Hematopoietic multipotent progenitor cell (in vitro differentiated cells): ENCODE results near the gene GSE1. TPM values are rescaled to one million over a fixed set of nuclear protein-coding genes. Genes with fewer than 3 reads are reported as not detected.
A peak's percentile ranks its signal among the peaks of the same experiment; 100 is the strongest.

Source experiments
- DNase-seq, 3 donors: peaks; one replicate each; pipeline ENCODE4 v3.0.0-alpha.2; 2011 to 2015; ENCODE audit warnings: low read depth in 2 of 3, low spot score in 2 of 3
- total RNA-seq: library from RNA; depleted of rRNA; stranded (reverse); fragments of >200 nt; gene quantifications from one replicate; pipeline ENCODE4 v1.2.3, GENCODE V29; 2012

Gene GSE1
- total RNA-seq, 1 donor: 112 TPM

DNA sequence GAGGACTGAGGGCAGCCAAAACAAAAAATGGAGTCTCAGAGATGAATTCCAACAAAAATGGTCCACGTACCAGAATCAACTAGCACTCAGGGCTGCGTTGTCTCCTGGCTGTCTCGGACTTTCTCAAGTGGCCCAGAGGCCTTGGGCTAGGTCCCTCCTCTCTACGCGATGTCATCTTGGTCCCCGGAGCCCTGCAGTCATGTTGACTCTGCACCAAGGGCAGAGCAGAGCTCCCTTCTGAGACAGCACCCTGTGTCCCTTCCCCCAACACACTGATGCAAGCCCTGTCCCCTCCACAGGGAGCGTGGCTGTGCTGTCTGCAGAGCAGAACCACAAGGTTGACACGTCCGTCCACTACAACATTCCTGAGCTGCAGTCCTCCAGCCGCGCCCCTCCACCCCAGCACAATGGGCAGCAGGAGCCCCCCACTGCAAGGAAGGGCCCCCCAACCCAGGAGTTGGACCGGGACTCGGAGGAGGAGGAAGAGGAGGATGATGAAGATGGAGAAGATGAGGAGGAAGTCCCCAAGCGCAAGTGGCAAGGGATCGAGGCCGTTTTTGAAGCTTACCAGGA, 54.8 kb downstream of the GSE1 start:
- no peak for DNase-seq

DNA sequence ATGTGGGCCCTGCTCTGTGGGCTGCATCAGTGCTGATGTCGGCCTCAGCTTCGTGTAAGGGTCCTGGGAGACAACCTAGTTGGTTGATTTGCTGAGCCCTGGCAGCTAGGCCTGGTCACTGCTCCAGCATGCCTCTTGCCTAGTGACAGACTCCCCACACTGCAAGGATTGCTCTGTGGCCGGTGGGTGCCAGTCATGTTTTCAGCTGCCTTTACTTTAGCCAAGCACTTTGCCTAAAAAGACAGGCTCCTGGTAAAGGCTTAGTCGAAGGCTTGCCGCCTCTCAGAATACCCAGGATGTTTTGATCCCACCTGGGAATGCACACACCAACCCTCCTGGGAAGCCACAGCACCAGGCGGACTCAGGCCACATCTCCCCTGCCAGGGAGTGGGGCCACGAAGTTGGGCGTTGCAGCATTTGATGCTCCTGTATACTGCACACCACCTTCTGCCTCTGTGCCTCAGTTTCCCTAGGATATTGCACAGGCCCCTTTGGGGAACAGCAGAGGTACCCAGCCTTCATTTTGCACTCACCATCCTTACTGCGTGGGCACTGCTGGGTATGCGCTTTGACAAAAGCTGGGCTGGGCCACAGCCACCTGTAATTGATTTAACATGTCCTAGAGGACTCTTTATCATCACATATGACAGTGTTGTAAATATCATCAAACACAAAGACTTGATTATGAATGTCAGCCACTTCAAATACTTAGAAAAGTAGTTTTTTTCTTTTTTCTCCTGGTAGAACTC, 55.7 kb downstream of the GSE1 start:
- DNase-seq: no peak

DNA sequence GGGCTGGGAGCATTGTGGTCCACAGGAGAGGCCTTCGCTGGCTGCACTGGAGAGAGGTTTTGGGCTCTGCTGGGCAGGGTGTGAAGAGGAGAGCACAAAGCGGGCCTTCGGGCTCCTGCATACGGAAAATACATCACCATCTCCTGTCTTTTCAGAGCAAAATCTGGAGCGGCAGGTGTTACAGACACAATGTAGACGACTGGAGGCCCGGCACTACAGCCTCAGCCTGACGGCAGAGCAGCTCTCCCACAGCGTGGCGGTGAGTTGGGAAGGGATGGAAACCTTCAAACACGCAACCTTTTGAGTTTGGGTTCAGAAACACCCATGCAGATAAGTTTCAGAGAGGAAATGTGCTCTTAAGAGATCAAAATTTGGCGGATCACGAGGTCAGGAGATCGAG, 57.7 kb downstream of the GSE1 start:
- DNase-seq: no peak

DNA sequence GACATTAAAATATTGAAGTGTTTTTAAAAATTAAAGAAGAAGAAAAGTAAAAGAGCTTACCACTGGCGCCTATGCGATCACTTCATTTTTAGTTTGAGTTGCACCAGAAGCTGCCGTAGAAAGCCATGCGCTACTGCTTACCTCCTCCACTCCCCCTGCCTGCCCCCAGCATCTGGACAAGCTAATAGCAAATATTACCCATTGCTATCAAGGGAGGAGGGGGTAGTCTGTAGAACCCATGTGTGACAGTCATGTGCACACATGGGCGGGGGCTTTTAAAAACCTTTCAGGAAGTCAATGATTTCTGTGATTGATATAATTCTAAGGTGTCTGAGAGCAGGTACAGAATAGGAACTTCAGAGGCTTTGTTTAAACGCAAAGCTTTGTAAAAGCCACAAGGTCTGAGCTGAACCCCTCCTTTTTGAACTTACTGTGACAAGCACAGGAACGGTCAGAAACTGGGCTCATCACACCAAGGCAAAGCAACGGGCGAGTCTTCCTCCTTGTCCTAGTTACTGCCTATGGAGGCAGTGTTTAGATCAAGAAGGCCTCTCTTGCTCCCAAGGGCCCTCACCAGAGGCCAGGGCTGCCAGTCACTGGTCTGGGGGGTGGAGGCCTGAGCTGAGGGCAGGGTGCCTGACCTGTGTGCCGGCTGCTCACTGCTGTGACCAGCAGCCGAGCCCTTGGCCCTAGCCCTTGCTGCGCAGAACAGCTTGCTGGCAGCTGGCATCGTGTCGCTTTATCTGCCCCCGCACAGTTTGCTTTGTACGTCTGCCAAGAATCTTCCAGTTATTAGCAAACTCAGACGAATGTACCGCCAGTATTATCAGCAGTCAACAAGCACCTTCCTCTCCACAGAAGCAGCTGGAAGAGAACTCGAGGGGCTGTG, 60.7 kb downstream of the GSE1 start:
- DNase-seq: peak in 1 of 3 donors; percentile 22

DNA sequence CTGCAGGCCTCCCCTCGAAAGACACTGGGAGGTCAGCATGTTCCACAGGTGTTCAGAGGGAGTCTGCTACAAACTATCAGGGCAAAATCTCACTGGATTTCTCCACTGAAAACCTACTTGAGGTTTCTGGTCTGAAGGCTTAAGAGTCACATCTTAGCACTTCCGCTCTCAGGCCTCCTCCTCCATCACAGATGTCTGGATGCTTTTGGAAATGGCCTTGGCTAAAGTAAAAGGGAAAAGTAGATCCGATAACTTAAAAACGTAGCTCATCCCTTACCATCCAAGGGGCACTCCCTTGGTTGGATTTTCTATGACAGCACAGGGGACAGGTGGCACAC, 61.3 kb downstream of the GSE1 start:
- DNase-seq: no peak

DNA sequence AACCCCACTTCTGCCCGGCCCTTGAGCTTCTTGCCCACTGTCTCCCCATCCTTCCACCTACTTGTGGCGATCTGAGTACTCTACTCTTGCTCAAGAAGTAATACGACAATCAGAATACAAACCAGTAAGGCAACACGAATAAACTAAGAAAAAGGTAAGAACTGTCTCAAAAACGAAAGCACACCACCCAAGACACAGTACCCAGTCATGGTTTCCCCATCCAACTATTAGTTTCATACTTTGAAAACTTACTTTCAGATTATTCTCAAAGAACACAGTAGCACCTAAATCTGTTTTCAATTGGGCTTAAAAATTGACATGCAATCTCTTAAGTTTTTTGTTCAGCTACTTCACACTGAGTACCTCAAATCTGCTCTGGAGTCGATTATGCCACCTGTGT, 61.7 kb downstream of the GSE1 start:
- DNase-seq: no peak

DNA sequence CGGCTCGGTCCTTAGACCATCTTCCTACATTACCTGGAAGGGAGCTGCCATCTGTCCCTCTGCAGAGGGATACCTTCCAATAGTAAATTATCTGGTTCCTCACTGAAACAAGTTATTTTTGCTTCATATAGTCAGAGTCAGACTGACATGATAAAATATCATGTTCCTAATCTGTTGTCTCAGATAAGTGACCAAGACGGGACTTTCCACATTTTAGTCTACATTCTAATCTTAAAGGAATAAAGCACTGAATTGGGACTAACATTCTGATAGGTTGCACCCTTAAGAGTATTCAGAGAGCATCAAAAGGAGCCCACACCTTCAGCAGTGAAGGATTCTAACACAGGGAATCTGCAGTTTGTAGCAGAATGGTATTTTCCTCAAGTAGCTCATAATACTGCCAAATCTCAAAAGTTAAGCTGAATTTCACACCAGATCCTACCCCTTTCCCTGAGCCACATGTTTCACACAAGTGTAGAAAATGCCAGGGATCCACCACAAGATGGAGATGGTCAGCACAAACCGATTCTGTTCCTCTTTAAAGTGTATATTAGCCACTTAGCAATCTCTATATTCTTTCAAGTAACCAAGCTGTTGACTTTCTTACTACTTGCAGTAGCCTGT, 62.2 kb downstream of the GSE1 start:
- peak in 1 of 3 donors; percentile 54 for DNase-seq

DNA sequence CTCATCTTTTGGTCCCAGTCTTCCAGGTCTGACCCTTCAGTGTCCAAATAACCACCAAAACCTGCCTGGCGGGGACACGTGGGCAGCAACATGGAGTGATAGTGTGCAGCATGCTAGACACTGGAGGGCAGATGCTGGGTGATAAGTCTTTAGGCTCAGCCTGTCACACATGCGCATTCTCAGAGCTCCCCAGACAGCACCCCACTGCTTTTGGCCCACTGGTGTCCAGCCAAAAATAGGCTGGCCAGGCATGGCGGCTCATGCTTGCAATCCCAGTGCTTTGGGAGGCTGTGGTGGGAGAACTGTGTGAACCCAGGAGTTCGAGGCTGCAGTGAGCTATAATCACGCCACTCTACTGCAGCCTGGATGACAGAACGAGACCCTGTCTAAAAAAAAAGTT, 63.3 kb downstream of the GSE1 start:
- no peak for DNase-seq

DNA sequence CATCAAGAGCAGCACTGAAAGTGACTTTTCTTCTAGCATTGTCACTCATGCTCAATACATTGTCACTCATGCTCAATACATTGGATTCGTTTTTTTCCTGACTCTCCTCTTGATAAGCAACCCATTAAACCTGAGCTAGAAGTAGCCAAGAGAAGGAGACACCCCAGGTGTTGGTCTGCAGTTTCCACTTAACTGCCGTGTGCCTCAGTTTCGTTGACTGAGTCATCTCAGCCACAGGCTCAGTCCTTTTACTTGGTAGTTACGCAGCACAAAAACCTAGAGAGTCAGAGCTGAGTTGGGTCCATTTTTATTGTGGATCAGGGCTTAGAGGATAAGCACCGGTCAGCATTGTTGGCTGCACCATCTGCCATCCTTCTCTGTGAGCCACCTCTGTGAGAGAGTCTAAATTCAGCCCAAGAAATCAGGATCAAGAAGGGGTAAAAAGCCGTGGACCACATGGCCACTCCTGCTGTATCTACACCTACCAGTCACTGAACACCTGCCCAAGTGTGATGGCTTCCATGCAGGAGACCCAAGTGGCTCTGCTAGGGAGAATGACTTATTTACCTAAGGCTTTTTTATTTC, 64.4 kb downstream of the GSE1 start:
- DNase-seq: no peak

DNA sequence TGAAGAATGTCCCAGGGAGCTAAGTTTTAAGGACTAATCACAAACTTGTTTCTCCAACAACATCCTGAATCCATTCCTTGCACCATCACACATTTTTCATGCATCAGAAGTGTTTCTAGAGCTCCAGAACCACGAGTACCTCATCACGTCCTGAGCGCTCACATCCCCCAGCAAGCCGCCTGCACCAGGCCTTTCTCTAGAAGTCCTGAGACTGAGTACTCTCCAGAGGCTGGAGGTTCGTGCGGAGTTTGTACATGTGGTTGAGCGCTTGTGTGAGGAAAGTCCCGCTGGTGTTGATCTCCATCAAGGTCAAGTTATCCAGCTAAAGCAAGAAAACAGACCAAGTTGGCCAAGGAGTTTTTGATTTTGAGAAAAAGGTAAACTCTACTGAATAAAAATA, 64.9 kb downstream of the GSE1 start:
- DNase-seq: no peak

DNA sequence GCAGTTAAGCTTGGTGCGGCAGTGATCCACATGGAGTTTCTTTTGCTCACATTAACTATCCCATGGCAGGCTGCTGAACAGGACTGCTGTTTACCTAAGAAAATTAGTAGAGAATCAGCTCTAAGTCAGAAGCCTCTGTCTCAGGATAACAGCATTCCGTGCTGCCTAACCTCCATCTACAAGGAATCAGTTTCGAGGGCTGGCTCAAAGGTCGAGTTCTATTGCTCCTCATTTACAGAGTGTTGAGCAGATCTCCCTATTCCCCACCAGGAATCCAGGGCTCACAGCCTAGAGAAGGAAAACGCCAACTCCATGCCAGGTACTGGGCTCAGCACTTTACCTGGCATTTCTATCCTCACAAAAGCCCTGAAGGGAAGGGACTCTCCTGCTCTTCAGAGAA, 65.7 kb downstream of the GSE1 start:
- DNase-seq: no peak

DNA sequence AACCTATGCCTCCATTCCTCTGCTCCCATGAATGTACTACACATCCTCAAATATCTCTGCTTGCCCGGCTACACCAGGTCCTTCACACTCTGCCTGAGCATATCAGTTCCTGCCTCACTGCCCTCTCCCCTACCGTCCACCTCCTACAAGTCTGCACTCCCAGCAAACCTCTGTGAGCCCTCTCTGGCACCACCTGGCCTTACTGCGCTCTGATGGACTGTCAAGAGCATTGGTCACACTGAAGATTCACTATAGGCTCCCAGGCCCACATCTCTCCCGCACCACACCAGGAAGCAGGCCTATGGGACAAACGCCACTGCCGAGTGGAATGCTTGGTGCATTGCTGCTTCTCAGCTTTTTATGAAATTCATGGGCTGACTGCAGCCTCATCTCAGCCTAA, 66.7 kb downstream of the GSE1 start:
- no peak for DNase-seq

DNA sequence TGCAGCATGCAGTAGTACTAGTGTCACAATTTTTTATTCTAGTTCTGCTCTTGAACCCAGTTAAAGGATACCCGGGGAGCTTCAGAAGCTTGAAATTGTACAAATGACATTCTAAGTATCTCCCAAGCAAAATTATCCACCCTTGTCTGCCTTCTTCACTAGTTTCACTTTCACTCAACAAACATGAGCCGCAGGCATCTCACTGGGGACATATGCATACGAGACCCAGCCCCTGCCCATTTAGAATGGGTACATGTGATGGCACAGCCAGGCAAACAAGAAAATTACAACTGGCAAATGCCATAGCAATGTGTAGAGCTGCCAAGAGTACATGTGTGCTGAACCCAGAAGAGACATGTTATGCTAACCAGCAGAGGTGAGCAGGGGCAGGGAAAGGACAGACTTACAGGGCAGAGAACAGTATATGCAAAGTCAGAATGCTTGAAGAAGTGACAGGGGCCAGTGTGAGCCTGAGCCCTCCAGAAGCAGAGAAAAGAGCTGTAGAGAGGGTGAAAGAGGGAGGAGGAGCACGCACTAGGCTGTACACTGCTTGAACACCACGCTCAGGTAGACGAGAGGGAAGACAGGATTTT, 67.3 kb downstream of the GSE1 start:
- DNase-seq: no peak

DNA sequence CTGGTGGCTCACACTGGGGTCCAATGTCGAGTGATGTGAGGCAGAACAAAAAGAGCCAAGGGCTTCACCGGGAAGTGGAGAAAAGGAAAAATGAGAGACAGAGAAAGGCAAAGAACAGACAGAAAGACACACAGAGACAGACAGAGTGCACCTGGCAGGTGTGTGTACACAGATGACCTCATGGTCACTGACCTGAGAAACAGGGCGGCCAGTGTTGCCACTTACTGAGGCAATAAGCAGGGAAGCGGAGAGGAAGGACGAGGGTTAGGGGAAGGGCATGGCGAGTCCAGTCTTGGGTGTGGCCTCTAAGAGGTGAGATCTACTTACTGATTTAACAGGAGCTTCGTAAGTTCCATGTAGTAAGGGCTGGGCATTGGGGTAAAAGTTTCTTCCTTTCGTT, 68.1 kb downstream of the GSE1 start:
- no peak for DNase-seq

DNA sequence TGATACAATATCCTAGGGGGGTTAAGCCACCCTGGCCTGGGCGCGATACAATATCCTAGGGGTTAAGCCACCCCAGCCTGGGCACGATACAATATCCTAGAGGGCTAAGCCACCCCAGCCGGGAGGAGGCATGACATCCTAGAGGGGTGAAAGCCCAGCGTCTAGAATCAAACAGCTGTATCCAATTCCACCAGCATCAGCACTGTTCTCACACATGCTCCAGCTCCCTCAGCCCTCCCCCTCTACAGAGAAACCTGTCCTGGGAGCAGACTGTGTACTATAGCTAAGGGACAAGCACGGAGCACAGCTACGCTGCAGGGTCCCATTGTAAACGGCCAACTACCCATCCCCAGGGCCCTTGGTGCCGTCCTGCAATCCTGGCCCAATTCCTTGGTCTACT, 69.4 kb downstream of the GSE1 start:
- DNase-seq: no peak

DNA sequence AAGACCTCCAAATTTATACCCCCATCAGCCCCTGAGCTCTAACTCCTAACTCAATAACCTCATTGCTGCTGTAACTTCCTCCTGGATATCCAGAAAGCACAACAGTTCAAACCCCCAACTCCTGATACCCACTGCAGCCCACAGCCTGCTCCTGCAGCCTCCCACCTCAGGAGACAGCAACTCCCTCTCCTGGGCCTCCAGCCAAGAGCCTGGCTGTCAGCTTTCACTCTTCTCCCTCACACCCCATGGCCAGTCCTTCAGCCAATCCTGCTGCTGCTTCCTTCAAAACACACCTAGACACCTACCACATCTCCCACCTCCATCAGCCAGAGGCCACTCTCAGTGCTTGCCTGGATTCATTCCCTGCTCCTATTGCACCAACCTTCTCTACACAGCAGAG, 70.2 kb downstream of the GSE1 start:
- DNase-seq: no peak

DNA sequence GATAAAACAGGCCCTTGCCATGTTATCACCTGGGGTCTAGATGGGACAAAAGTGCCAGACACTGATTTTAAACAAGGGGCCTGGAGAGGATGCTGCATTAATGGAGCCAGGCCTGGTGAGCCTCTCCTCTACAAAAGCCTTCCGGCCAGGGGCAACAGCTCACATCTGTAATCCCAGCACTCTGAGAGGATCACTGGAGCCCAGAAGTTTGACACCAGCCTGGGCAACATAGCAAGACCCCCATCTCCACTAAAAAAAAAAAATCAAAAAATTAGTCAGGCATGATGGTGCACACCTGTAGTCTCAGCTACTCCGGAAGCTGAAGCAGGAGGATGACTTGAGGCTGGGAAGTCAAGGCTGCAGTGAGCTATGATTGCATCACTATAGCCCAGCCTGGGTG, 72.1 kb downstream of the GSE1 start:
- no peak for DNase-seq

DNA sequence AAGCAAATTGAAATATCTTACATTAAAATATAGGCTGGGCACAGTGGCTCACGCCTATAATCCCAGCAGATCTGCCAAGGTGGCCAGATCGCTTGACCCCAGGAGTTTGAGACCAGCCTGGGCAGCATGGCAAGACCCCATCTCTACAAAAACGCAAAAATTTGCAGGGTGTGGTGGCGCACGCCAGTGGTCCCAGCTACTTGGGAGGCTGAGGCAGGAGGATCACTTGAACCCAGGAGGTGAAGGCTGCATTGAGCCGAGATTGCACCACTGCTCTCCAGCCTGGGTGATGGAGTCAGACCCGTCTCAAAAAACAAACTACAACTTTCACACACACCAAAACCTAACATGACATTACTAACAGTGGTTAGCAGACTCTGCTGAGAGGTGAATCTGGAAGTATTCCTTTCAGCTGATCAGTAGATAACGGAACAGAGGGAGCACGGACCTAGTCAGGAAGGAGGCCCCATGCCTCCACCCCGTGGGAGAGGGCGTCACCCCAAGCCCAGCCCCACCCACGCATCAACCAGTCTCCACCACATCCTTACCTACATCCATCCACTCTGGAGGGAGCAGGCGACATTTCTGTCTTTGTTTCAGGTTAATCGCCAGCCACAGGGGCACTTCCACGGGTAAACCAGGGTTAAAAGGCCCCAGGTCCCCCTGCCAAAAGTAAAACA, 73.9 kb downstream of the GSE1 start:
- no peak for DNase-seq

DNA sequence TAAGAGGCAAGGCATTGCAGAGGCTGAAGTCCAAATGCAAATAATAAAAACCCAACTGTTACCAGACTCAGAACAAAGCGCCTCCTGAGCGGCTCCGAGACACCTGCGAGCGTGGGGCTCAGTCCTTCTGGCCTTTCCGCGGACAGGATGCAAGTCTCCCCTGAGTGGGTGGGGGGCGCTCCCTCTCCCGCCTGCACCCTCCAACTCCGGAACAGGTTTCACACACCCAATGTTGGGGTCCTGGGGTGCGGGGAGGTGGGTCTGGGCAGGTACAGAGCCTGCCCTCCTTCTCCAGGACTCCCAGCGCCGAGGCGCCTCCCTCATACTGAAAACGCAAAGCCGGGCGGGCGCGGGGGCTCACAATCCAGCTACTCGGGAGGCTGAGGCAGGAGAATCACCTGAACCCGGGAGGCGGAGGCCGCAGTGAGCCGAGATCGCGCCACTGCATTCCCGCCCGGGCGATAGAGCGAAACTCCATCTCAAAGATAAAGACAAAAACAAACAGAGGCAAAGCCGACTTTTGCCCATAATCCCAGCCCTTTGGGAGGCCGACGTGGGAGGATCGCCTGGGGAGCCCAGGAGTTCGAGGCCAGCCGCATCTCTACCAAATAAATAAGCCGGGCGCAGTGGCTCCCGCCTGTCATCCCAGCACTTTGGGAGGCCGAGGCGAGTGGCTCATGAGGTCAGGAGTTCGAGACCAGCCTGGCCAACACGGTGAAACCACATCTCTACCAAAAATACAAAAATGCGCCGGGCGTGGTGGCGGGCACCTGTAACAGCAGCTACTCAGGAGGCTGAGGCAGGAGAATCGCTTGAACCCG, 74.7 kb downstream of the GSE1 start:
- no peak for DNase-seq
